CD4-positive, alpha-beta T cell (primary cell): ENCODE results near the gene ZNF469. TPM values are rescaled to one million over a fixed set of nuclear protein-coding genes. Genes with fewer than 3 reads are reported as not detected.

ENCODE experiments used
- ATAC-seq: fragments of 200-7000 bp; cut with Tn5 transposase; one replicate; pipeline ENCODE4 v1.10.0; 2022; ENCODE audit warnings: mild to moderate bottlenecking; ENCODE audit not compliant: poor library complexity
- CTCF ChIA-PET: fragments of 350-600 bp; sonication (Branson Sonifier 250); formaldehyde crosslinking; loops from one replicate; lab custom pipeline; 2021; ENCODE audit warnings: antibody characterized with exemption, inconsistent platforms; lab: Charles Lee
- POLR2A ChIA-PET: fragments of 350-600 bp; sonication (Branson Sonifier 250); formaldehyde crosslinking; loops from one replicate; lab custom pipeline; 2021; ENCODE audit warnings: antibody characterized with exemption, inconsistent platforms; lab: Charles Lee
- DNase-seq, 14 experiments: peaks; one replicate each; pipeline ENCODE4 v3.0.0-alpha.2; 2013 to 2020; ENCODE audit warnings: mixed read lengths in 2 of 14
- H3K27ac ChIP-seq, 2 donors: one replicate each; pipeline versions ENCODE4 v1.5.1 to v1.7.0; 2013; ENCODE audit warnings: low read length in 2 of 2, low read depth in 1 of 2, mild to moderate bottlenecking in 1 of 2
- H3K27me3 ChIP-seq, 2 experiments: 1 replicate in 1 of 2; 2 replicates in 1 of 2; pipeline versions ENCODE4 v1.6.1 to v1.7.0; 2013; ENCODE audit warnings: low read length in 2 of 2, control low read depth in 1 of 2, mild to moderate bottlenecking in 1 of 2, moderate library complexity in 1 of 2; ENCODE audit not compliant: insufficient read depth in 2 of 2, control insufficient read depth in 1 of 2
- H3K36me3 ChIP-seq: one replicate; pipeline ENCODE4 v1.6.1; 2013; ENCODE audit warnings: low read length, control low read depth; ENCODE audit not compliant: insufficient read depth
- H3K4me1 ChIP-seq: one replicate; pipeline ENCODE4 v1.6.1; 2013; ENCODE audit warnings: low read length, control low read depth; ENCODE audit not compliant: insufficient read depth
- H3K4me3 ChIP-seq: one replicate; pipeline ENCODE4 v1.5.1; 2013; ENCODE audit warnings: mild to moderate bottlenecking, low read length, moderate library complexity
- H3K9me3 ChIP-seq, 2 experiments: 1 replicate in 1 of 2; 2 replicates in 1 of 2; pipeline versions ENCODE4 v1.6.1 to v1.7.0; 2013; ENCODE audit warnings: low read length in 2 of 2, mild to moderate bottlenecking in 2 of 2, control low read depth in 1 of 2, moderate library complexity in 1 of 2; ENCODE audit not compliant: control insufficient read depth in 1 of 2, insufficient read depth in 1 of 2
- H3K27ac Mint-ChIP-seq: one replicate; pipeline ENCODE4 v1.8.0; 2020; ENCODE audit warnings: mixed read lengths
- H3K27me3 Mint-ChIP-seq: one replicate; pipeline ENCODE4 v1.8.0; 2021; ENCODE audit warnings: mixed read lengths
- H3K36me3 Mint-ChIP-seq: one replicate; pipeline ENCODE4 v1.8.0; 2021; ENCODE audit warnings: low read depth, mixed read lengths
- H3K4me1 Mint-ChIP-seq: one replicate; pipeline ENCODE4 v1.8.0; 2021; ENCODE audit warnings: low read depth, mixed read lengths
- H3K4me3 Mint-ChIP-seq: one replicate; pipeline ENCODE4 v1.8.0; 2020; ENCODE audit warnings: mild to moderate bottlenecking, mixed read lengths
- H3K9me3 Mint-ChIP-seq: one replicate; pipeline ENCODE4 v1.8.0; 2020; ENCODE audit warnings: mixed read lengths
- intact Hi-C, 2 experiments: fragments of 100-400 bp; cut with DNase I in 1 of 2; cut with micrococcal nuclease in 1 of 2; formaldehyde crosslinking; loops; one replicate each; pipeline versions ENCODE4 v1.15.1 to v1.9.0; 2023 to 2025; cut with DNase I, micrococcal nuclease
- total RNA-seq, 174 experiments: library from RNA in 2 of 174; stranded (reverse) in 2 of 174; gene quantifications; one replicate each; pipeline ENCODE4 v1.2.3 and lab custom pipeline; 2021 to 2026
- TF ChIP-seq, protein P1 (sequence below): fragments of 200-600 bp; IDR thresholded peaks from one replicate; pipeline ENCODE4 v1.8.0; 2022; ENCODE audit warnings: antibody characterized with exemption, mild to moderate bottlenecking

The ZNF469 gene
- total RNA-seq, 2 experiments from 2014 or later: 0.74 to 0.75 TPM

DNA sequence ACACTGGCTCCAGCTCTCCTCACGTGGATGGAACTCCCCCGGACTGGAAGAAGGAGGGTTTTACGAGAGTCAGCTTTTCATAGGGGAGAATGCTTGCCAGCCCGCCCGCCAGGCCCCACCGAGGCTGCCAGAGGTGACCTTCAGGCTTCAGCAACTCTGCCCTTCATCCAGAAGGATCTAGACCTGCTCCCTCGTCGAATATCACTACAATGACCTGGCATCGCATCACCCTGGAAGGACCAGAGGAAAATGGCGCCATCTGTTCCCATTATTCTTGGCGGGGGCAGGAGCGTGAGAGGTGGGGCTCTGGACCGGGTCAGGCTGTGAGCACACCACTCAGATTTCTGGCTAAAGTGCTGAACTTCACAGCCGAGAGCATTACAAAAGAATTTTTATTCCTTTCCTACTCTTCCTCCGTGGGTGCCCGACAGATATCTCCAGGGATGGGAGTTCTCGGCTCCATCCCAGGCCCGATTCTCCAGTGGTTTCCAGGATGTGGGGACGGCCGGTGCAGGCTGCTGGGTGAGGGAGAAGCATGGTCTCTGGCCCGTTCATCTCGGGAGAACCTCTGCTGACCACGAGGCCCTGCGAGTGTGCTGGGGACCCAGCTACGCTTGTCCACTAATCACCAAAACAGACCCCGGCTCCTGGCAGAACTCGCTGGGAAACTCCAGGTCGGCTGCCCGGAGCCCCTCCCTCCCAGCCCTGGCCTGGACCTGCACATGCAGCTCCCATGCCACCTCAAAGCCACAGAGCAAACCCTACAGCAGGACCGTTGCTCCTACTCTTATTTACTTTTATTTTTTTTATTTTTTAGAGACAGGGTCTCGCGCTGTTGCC is 36.8 kb upstream of the ZNF469 start:
- no peaks in the 10 kb centered on the region for H3K27me3 Mint-ChIP-seq
- TF ChIP-seq, protein P1, sequence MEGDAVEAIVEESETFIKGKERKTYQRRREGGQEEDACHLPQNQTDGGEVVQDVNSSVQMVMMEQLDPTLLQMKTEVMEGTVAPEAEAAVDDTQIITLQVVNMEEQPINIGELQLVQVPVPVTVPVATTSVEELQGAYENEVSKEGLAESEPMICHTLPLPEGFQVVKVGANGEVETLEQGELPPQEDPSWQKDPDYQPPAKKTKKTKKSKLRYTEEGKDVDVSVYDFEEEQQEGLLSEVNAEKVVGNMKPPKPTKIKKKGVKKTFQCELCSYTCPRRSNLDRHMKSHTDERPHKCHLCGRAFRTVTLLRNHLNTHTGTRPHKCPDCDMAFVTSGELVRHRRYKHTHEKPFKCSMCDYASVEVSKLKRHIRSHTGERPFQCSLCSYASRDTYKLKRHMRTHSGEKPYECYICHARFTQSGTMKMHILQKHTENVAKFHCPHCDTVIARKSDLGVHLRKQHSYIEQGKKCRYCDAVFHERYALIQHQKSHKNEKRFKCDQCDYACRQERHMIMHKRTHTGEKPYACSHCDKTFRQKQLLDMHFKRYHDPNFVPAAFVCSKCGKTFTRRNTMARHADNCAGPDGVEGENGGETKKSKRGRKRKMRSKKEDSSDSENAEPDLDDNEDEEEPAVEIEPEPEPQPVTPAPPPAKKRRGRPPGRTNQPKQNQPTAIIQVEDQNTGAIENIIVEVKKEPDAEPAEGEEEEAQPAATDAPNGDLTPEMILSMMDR: no peak
- no peaks in the 10 kb centered on the region for H3K9me3 Mint-ChIP-seq
- ChIA-PET CTCF (no interaction called here), POLR2A (no interaction called here)
- no peak for DNase-seq
- H3K4me1 Mint-ChIP-seq: peaks cover 10% of the 10 kb centered on the region
- no peak overlapping the region for H3K27ac Mint-ChIP-seq
- Histone ChIP-seq H3K9me3 (peaks cover 0 to 20% of the 10 kb centered on the region in 2 experiments), H3K36me3 (no peaks in the 10 kb centered on the region), H3K4me1 (peaks cover 13% of the 10 kb centered on the region), H3K4me3 (no peak overlapping the region), H3K27me3 (no peaks in the 10 kb centered on the region), H3K27ac (no peak overlapping the region)
- intact Hi-C loops: no loop called here
- no peak for ATAC-seq
- H3K36me3 Mint-ChIP-seq: no peaks in the 10 kb centered on the region
- H3K4me3 Mint-ChIP-seq: no peak overlapping the region

DNA sequence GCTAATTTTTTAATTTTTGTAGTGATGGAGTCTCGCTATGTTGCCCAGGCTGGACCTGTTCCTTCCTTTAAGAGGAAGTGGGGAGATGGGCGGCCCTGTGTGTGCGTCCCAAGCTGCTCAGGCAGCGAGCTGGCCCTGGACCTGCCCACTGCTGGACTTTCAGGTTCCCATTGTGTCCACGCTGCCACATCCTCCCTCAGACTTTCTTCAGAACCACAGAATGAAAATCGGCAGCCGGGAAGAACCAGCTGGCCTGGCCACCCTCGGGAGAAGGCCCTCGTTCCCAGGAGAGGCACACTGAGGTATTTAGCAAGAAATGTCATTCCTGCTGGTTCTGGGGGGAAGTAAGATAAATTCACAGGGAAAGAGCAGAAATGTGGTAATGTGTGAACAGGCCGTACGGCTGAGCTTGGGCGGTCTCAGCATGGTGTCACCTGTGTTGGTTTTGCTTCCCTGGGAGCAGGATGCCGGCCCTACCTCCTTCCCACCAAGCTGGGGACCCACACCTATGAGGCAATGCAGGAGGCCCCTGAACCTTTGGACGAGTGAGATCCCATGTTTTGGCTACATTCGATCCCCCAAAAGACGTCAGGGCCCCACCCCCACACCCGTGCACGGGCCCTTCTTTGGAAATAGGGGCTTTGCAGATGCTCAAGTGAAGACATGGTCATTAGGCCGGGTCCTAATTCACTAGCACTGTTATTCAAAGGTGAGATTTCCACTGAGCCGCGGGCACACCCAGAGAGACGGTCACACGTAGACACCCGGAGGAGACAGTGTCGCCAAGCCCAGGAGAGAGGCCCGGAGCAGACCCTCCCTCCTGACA is 35.9 kb upstream of the ZNF469 start:
- H3K4me1 Mint-ChIP-seq: peaks cover 10% of the 10 kb centered on the region
- no peak overlapping the region for H3K4me3 Mint-ChIP-seq
- Histone ChIP-seq H3K27ac (no peak overlapping the region), H3K9me3 (peaks cover 0 to 14% of the 10 kb centered on the region in 2 experiments), H3K36me3 (no peaks in the 10 kb centered on the region), H3K27me3 (no peaks in the 10 kb centered on the region), H3K4me3 (no peak overlapping the region), H3K4me1 (peaks cover 13% of the 10 kb centered on the region)
- DNase-seq (no peak), ATAC-seq (no peak)
- no peak overlapping the region for H3K27ac Mint-ChIP-seq
- ChIA-PET POLR2A (no interaction called here), CTCF (no interaction called here)
- TF ChIP-seq, protein P1: no peak
- H3K36me3 Mint-ChIP-seq: no peaks in the 10 kb centered on the region
- H3K9me3 Mint-ChIP-seq: no peaks in the 10 kb centered on the region
- intact Hi-C loops: no loop called here
- H3K27me3 Mint-ChIP-seq: no peaks in the 10 kb centered on the region

DNA sequence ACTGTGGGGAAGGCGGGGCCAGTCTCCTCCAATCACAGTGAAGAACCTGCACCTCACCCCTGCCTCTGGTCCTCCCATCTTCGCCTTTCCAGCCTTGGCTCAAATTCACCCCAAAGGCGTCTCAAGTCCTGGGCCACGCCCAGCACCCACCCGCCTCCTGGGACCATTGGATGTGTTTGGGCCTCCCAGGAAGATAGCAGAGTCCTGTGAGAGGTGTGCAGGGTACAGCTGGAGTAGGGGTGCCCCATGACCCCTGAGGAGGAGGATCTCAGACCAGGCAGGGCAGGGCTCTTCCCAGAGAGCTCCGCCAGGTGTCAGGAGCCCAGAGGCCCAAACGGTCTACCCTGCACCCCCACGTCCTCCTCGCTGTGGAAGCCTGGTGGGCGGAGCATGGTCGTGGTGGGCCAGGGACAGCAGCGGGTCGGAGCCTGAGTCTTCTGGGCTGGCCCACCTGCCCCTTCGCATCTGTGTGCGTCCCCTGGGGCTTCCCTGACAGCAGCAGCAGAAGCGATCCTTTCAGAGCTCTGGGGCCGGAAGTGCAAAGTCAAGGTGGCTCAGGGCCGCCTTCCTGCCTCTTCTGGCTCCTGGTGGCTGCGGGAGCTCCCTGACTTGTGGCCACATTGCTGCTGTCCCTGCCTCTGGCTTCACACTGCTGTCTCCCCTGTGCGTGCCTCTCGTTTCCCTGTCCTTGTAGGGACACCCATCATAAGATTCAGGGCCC is 34.9 kb upstream of the ZNF469 start:
- ChIA-PET CTCF (no interaction called here), POLR2A (no interaction called here)
- intact Hi-C loops: no loop called here
- ATAC-seq (peak; percentile 24), DNase-seq (peak in 10 of 14 experiments; percentile 6 to 44 (median 21))
- H3K27ac Mint-ChIP-seq: no peak overlapping the region
- Histone ChIP-seq H3K9me3 (peaks cover 0 to 8% of the 10 kb centered on the region in 2 experiments), H3K4me1 (peaks cover 13% of the 10 kb centered on the region), H3K27me3 (no peaks in the 10 kb centered on the region), H3K27ac (no peak overlapping the region), H3K36me3 (no peaks in the 10 kb centered on the region), H3K4me3 (no peak overlapping the region)
- no peaks in the 10 kb centered on the region for H3K27me3 Mint-ChIP-seq
- peaks cover 10% of the 10 kb centered on the region for H3K4me1 Mint-ChIP-seq
- H3K9me3 Mint-ChIP-seq: no peaks in the 10 kb centered on the region
- no peak overlapping the region for H3K4me3 Mint-ChIP-seq
- TF ChIP-seq, protein P1: no peak
- no peaks in the 10 kb centered on the region for H3K36me3 Mint-ChIP-seq
